ENCODE measurements around the gene ZSWIM9.

The ZSWIM9 gene

GRCh38 chr19:48176226-48176625, 5.7 kb downstream of the ZSWIM9 start:
- H3K36me3 ChIP-seq (ENCODE audit: insufficient read depth, low read length), result peaks cover 48% of the 10 kb centered on the region
- TF ChIP-seq CTCF (IDR thresholded peaks at IDR 0.05; ENCODE audit: borderline replicate concordance, extremely low read depth, low read length, poor library complexity, severe bottlenecking) (no peak), EZH2 (IDR thresholded peaks at IDR 0.05; ENCODE audit: borderline replicate concordance, low read depth, low read length, severe bottlenecking) (no peak)
- H3K4me2 ChIP-seq (ENCODE audit: insufficient read depth, low read length), result no peak overlapping the region
- H3K27ac ChIP-seq (ENCODE audit: low read length), result no peak overlapping the region
- H3K9me3 ChIP-seq (ENCODE audit: insufficient read depth, low read length, severe bottlenecking), result peaks cover 4% of the 10 kb centered on the region
- H2AFZ ChIP-seq (ENCODE audit: low read depth, low read length), result no peak overlapping the region
- ATAC-seq (ENCODE audit: insufficient read depth, low read depth), result no peak
- DNase-seq, result no peak
- H3K79me2 ChIP-seq (ENCODE audit: insufficient read depth, low read length), result peaks cover 10% of the 10 kb centered on the region
- H3K27me3 ChIP-seq (ENCODE audit: insufficient read depth, low read length, poor library complexity), result no peaks in the 10 kb centered on the region
- H3K9ac ChIP-seq (ENCODE audit: low read depth, low read length), result no peak overlapping the region
- H4K20me1 ChIP-seq (ENCODE audit: insufficient read depth, low read length), result no peaks in the 10 kb centered on the region
- H3K4me3 ChIP-seq (ENCODE audit: low read depth in 1 of 2, low read length in 2 of 2), result no peak overlapping the region
- peaks cover 11% of the 10 kb centered on the region for H3K4me1 ChIP-seq (ENCODE audit: insufficient read depth, low read length)

DNA sequence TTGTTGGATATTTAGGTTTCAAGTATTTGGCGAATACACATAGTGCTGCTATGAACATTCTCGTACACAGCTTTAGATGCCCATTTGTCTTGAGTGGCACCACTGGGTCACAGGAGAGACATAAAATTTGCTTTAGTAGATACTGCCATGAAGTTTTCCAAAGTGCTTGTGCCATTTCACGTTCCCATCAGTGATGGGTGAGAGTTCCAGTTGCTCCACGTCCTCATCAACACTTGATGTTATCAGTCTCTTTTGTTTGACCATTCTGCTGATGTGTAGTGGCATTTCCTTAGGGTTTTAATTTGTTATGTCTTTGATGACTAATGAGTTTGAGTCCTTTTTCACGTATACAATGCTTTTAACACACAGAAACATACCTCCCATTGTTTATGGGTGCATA, 11.0 kb downstream of the ZSWIM9 start:
- Histone ChIP-seq H2AFZ (ENCODE audit: low read depth, low read length) (no peak overlapping the region), H3K9me3 (ENCODE audit: insufficient read depth, low read length, severe bottlenecking) (peaks cover 16% of the 10 kb centered on the region), H3K36me3 (ENCODE audit: insufficient read depth, low read length) (peaks cover 44% of the 10 kb centered on the region), H3K4me1 (ENCODE audit: insufficient read depth, low read length) (no peaks in the 10 kb centered on the region), H3K27me3 (ENCODE audit: insufficient read depth, low read length, poor library complexity) (no peaks in the 10 kb centered on the region), H3K4me2 (ENCODE audit: insufficient read depth, low read length) (no peak overlapping the region), H3K4me3 (ENCODE audit: low read depth in 1 of 2, low read length in 2 of 2) (no peak overlapping the region), H3K27ac (ENCODE audit: low read length) (no peak overlapping the region), H3K9ac (ENCODE audit: low read depth, low read length) (no peak overlapping the region), H4K20me1 (ENCODE audit: insufficient read depth, low read length) (no peaks in the 10 kb centered on the region), H3K79me2 (ENCODE audit: insufficient read depth, low read length) (no peaks in the 10 kb centered on the region)
- DNase-seq, result no peak
- TF ChIP-seq CTCF (IDR thresholded peaks at IDR 0.05; ENCODE audit: borderline replicate concordance, extremely low read depth, low read length, poor library complexity, severe bottlenecking), result no peak
- TF ChIP-seq EZH2 (IDR thresholded peaks at IDR 0.05; ENCODE audit: borderline replicate concordance, low read depth, low read length, severe bottlenecking), result no peak
- ATAC-seq (ENCODE audit: insufficient read depth, low read depth), result no peak

- Histone ChIP-seq H3K9ac (ENCODE audit: low read depth, low read length) (no peak overlapping the region), H3K4me1 (ENCODE audit: insufficient read depth, low read length) (no peaks in the 10 kb centered on the region), H3K4me2 (ENCODE audit: insufficient read depth, low read length) (no peak overlapping the region), H3K79me2 (ENCODE audit: insufficient read depth, low read length) (no peaks in the 10 kb centered on the region), H3K27ac (ENCODE audit: low read length) (no peak overlapping the region), H3K9me3 (ENCODE audit: insufficient read depth, low read length, severe bottlenecking) (peaks cover 16% of the 10 kb centered on the region), H3K36me3 (ENCODE audit: insufficient read depth, low read length) (peaks cover 47% of the 10 kb centered on the region), H2AFZ (ENCODE audit: low read depth, low read length) (no peak overlapping the region), H4K20me1 (ENCODE audit: insufficient read depth, low read length) (no peaks in the 10 kb centered on the region), H3K27me3 (ENCODE audit: insufficient read depth, low read length, poor library complexity) (no peaks in the 10 kb centered on the region), H3K4me3 (ENCODE audit: low read depth in 1 of 2, low read length in 2 of 2) (no peak overlapping the region)
- TF ChIP-seq CTCF (IDR thresholded peaks at IDR 0.05; ENCODE audit: borderline replicate concordance, extremely low read depth, low read length, poor library complexity, severe bottlenecking) (peak; percentile 23), EZH2 (IDR thresholded peaks at IDR 0.05; ENCODE audit: borderline replicate concordance, low read depth, low read length, severe bottlenecking) (no peak)
- no peak for DNase-seq
- ATAC-seq (ENCODE audit: insufficient read depth, low read depth), result no peak
Measured at GRCh38 chr19:48182434-48182833, 12.0 kb downstream of the ZSWIM9 start.

GRCh38 chr19:48183356-48183755, 12.9 kb downstream of the ZSWIM9 start:
- no peak overlapping the region for H3K9ac ChIP-seq (ENCODE audit: low read depth, low read length)
- TF ChIP-seq CTCF (IDR thresholded peaks at IDR 0.05; ENCODE audit: borderline replicate concordance, extremely low read depth, low read length, poor library complexity, severe bottlenecking) (no peak), EZH2 (IDR thresholded peaks at IDR 0.05; ENCODE audit: borderline replicate concordance, low read depth, low read length, severe bottlenecking) (no peak)
- DNase-seq (no peak), ATAC-seq (ENCODE audit: insufficient read depth, low read depth) (no peak; the same call in 2 of the 3 replicates)
- H3K9me3 ChIP-seq (ENCODE audit: insufficient read depth, low read length, severe bottlenecking), result peaks cover 16% of the 10 kb centered on the region
- no peaks in the 10 kb centered on the region for H3K4me1 ChIP-seq (ENCODE audit: insufficient read depth, low read length)
- no peak overlapping the region for H3K27ac ChIP-seq (ENCODE audit: low read length)
- peaks cover 52% of the 10 kb centered on the region for H3K36me3 ChIP-seq (ENCODE audit: insufficient read depth, low read length)
- H3K4me2 ChIP-seq (ENCODE audit: insufficient read depth, low read length), result no peak overlapping the region
- no peaks in the 10 kb centered on the region for H3K79me2 ChIP-seq (ENCODE audit: insufficient read depth, low read length)
- no peak overlapping the region for H3K4me3 ChIP-seq (ENCODE audit: low read depth in 1 of 2, low read length in 2 of 2)
- H3K27me3 ChIP-seq (ENCODE audit: insufficient read depth, low read length, poor library complexity), result no peaks in the 10 kb centered on the region
- no peak overlapping the region for H2AFZ ChIP-seq (ENCODE audit: low read depth, low read length)
- no peaks in the 10 kb centered on the region for H4K20me1 ChIP-seq (ENCODE audit: insufficient read depth, low read length)
